Measurements from ENCODE around the gene REPIN1. TPM values are rescaled to one million over a fixed set of nuclear protein-coding genes. Genes with fewer than 3 reads are reported as not detected.
A peak's percentile ranks its signal among the peaks of the same experiment; 100 is the strongest.

The REPIN1 gene
- polyA plus RNA-seq, 2 of the 4 experiments (the other 2 are of a cell fraction): 48.1 to 101 TPM

DNA sequence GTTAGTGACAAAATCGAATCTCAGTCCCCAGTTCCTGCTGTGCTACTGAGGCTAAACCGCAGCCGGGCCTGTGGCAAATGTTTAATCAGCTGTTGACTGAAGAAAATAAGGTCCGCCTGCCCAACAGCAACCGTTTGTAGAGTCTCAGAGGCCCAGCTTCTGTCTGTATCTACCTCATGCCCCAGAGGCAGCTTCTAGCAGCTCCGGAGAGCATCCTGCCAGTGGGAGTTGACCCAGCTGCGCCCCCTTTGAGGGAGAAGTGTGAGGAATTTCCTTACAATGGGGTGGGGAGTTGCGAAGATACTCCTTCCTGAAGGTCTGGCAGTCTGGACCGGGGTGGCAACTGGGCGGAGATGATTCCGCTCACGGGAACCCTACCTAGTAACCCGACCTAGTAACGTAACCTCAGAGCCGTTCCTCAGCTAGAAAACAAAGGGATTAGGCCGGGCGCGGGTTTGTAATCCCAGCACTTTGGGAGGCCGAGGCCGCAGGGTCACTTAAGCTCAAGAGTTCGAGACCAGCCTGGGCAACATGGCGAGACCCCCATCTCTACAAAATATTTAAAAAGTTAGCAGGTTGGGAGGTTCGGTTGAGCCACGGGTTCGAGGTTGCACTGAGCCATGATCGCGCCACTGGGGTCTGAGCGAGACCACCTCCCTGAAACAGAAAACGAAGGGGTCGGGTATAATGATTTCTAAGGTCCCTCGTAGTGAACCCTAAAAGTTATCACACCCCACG is 9.7 kb downstream of the REPIN1 start:
- no peak for TF ChIP-seq HDAC2 (IDR thresholded peaks at IDR 0.05)
- TF ChIP-seq, protein P1, sequence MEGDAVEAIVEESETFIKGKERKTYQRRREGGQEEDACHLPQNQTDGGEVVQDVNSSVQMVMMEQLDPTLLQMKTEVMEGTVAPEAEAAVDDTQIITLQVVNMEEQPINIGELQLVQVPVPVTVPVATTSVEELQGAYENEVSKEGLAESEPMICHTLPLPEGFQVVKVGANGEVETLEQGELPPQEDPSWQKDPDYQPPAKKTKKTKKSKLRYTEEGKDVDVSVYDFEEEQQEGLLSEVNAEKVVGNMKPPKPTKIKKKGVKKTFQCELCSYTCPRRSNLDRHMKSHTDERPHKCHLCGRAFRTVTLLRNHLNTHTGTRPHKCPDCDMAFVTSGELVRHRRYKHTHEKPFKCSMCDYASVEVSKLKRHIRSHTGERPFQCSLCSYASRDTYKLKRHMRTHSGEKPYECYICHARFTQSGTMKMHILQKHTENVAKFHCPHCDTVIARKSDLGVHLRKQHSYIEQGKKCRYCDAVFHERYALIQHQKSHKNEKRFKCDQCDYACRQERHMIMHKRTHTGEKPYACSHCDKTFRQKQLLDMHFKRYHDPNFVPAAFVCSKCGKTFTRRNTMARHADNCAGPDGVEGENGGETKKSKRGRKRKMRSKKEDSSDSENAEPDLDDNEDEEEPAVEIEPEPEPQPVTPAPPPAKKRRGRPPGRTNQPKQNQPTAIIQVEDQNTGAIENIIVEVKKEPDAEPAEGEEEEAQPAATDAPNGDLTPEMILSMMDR (IDR thresholded peaks at IDR 0.05): peak; percentile 29; the same call in 2 of the 3 replicates
- TF ChIP-seq RAD21 (conservative IDR thresholded peaks at IDR 0.05 in 1 of 2, IDR thresholded peaks at IDR 0.05 in 1 of 2): 0 out of 5 replicates have a peak, but pooled peaks have one; percentile 18
- no peak for TF ChIP-seq TFCP2L1 (CRISPR knock-in tag; IDR thresholded peaks at IDR 0.05)
- peak; percentile 17; the same call in 1 of the 2 replicates for TF ChIP-seq POLR2A (IDR thresholded peaks at IDR 0.05; ENCODE audit: low read length)
- TF ChIP-seq JUN (IDR thresholded peaks at IDR 0.05): peak in 1 of 2 experiments; percentile 16; a peak in 2 of 5 replicates
- TF ChIP-seq ZC3H11A (IDR thresholded peaks at IDR 0.05): no peak
- TF ChIP-seq SMC3 (IDR thresholded peaks at IDR 0.05): peak; percentile 19; the same call in 1 of the 3 replicates
- Histone ChIP-seq H3K4me1 (peaks cover 37% of the 10 kb centered on the region), H3K9me3 (no peaks in the 10 kb centered on the region), H3K4me2 (peak overlapping the region; percentile 93), H3K27ac (peak overlapping the region; percentile 97 to 100), H3K4me3 (peak overlapping the region; percentile 90)
- ATAC-seq (peak; percentile 54 to 60), FAIRE-seq (no peak), DNase-seq (ENCODE audit: low read depth in 1 of 2, low spot score in 1 of 2) (peak; percentile 72 to 84)
- ChIA-PET CTCF (interaction anchor here (0.8 to 2.0 kb wide), 8 partner anchors 9 to 71 kb away, joined by 3 to 12 read pairs (median 4); partner anchors contain the start of gene REPIN1), POLR2A (interaction anchor here (0.7 to 2.1 kb wide), 4 partner anchors 9 to 650 kb away, joined by 4 to 44 read pairs (median 8); partner anchors contain the start of genes ABCB8 and REPIN1)
- 3% methylated on average over 22 of the region's 32 CpGs for WGBS (ENCODE audit: missing lambda C conversion rate)

- Histone ChIP-seq H3K27ac (peak within 1 kb of the TSS; percentile 97 to 100), H3K4me1 (peaks cover 37% of the 10 kb centered on the region), H3K4me3 (peak within 1 kb of the TSS; percentile 90), H3K4me2 (peak within 1 kb of the TSS; percentile 93), H3K9me3 (no peaks in the 10 kb centered on the region)
- WGBS (ENCODE audit: missing lambda C conversion rate): 0% methylated on average over 10 of the region's 60 CpGs
- ChIA-PET POLR2A (interaction anchor here (1.3 to 2.1 kb wide), 2 partner anchors 10 to 649 kb away, joined by 5 to 44 read pairs; partner anchors contain the start of genes ABCB8 and REPIN1), CTCF (interaction anchor here (1.0 to 1.3 kb wide), 3 partner anchors 8 to 20 kb away, joined by 3 to 9 read pairs (median 4); partner anchors contain the start of gene REPIN1)
- ATAC-seq: peak; percentile 91 to 97
- no peak for TF ChIP-seq JUNB (IDR thresholded peaks at IDR 0.05)
- TF ChIP-seq RCOR1 (IDR thresholded peaks at IDR 0.05; ENCODE audit: low read depth, low read length): no peak
- TF ChIP-seq JUN (IDR thresholded peaks at IDR 0.05): peak; percentile 25 to 77; a peak in 4 of 5 replicates
- TF ChIP-seq POLR2A (IDR thresholded peaks at IDR 0.05; ENCODE audit: low read length): peak; percentile 87
- TF ChIP-seq USF2 (IDR thresholded peaks at IDR 0.05): peak; percentile 91
- peak; percentile 75 for TF ChIP-seq PHF8 (IDR thresholded peaks at IDR 0.05; ENCODE audit: borderline replicate concordance, low read depth)
- no peak for TF ChIP-seq ZSCAN20 (CRISPR knock-in tag; IDR thresholded peaks at IDR 0.05)
- TF ChIP-seq, protein P2, sequence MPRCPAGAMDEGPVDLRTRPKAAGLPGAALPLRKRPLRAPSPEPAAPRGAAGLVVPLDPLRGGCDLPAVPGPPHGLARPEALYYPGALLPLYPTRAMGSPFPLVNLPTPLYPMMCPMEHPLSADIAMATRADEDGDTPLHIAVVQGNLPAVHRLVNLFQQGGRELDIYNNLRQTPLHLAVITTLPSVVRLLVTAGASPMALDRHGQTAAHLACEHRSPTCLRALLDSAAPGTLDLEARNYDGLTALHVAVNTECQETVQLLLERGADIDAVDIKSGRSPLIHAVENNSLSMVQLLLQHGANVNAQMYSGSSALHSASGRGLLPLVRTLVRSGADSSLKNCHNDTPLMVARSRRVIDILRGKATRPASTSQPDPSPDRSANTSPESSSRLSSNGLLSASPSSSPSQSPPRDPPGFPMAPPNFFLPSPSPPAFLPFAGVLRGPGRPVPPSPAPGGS (IDR thresholded peaks at IDR 0.05): peak; percentile 91; the same call in 2 of the 3 replicates
- TF ChIP-seq MAX (IDR thresholded peaks at IDR 0.05): peak; percentile 59; the same call in 1 of the 2 replicates
- TF ChIP-seq, protein P3, sequence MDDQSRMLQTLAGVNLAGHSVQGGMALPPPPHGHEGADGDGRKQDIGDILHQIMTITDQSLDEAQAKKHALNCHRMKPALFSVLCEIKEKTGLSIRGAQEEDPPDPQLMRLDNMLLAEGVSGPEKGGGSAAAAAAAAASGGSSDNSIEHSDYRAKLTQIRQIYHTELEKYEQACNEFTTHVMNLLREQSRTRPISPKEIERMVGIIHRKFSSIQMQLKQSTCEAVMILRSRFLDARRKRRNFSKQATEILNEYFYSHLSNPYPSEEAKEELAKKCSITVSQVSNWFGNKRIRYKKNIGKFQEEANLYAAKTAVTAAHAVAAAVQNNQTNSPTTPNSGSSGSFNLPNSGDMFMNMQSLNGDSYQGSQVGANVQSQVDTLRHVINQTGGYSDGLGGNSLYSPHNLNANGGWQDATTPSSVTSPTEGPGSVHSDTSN (IDR thresholded peaks at IDR 0.05): peak; percentile 78
- TF ChIP-seq CEBPB (IDR thresholded peaks at IDR 0.05): no peak
- no peak for TF ChIP-seq RFX5 (IDR thresholded peaks at IDR 0.05)
- no peak for TF ChIP-seq CBX2 (IDR thresholded peaks at IDR 0.05; ENCODE audit: borderline replicate concordance, low read depth)
- TF ChIP-seq, protein P4, sequence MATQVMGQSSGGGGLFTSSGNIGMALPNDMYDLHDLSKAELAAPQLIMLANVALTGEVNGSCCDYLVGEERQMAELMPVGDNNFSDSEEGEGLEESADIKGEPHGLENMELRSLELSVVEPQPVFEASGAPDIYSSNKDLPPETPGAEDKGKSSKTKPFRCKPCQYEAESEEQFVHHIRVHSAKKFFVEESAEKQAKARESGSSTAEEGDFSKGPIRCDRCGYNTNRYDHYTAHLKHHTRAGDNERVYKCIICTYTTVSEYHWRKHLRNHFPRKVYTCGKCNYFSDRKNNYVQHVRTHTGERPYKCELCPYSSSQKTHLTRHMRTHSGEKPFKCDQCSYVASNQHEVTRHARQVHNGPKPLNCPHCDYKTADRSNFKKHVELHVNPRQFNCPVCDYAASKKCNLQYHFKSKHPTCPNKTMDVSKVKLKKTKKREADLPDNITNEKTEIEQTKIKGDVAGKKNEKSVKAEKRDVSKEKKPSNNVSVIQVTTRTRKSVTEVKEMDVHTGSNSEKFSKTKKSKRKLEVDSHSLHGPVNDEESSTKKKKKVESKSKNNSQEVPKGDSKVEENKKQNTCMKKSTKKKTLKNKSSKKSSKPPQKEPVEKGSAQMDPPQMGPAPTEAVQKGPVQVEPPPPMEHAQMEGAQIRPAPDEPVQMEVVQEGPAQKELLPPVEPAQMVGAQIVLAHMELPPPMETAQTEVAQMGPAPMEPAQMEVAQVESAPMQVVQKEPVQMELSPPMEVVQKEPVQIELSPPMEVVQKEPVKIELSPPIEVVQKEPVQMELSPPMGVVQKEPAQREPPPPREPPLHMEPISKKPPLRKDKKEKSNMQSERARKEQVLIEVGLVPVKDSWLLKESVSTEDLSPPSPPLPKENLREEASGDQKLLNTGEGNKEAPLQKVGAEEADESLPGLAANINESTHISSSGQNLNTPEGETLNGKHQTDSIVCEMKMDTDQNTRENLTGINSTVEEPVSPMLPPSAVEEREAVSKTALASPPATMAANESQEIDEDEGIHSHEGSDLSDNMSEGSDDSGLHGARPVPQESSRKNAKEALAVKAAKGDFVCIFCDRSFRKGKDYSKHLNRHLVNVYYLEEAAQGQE (IDR thresholded peaks at IDR 0.05): peak; percentile 30; the same call in 1 of the 2 replicates
- no peak for TF ChIP-seq CHD4 (IDR thresholded peaks at IDR 0.05; ENCODE audit: borderline replicate concordance)
- no peak for TF ChIP-seq NR3C1 (IDR thresholded peaks at IDR 0.05)
- no peak for FAIRE-seq
- peak; percentile 94 to 100 for DNase-seq (ENCODE audit: low read depth in 1 of 2, low spot score in 1 of 2)
Observed at GRCh38 chr7:150378853-150379440, 10.3 kb downstream of the REPIN1 start, which contains the start of gene ZNF775. Gene ZNF775, plus strand, starts transcription at chr7:150379330. Its CDS starts 9,141 bp downstream, at chr7:150388471.

Data from A549 (cell line).